Central memory CD4-positive, alpha-beta T cell (primary cell): ENCODE data around the gene FBXW2.

ENCODE experiments used
- DNase-seq: peaks from one replicate; pipeline ENCODE4 v3.0.0; 2022

FBXW2 gene

GRCh38 chr9:120713257-120714087 lies 79.7 kb downstream of the FBXW2 start:
- no peak for DNase-seq

- no peak for DNase-seq
Measured at GRCh38 chr9:120712539-120713031, 80.6 kb downstream of the FBXW2 start.

- DNase-seq, result no peak
Measured at GRCh38 chr9:120711841-120712538, 81.2 kb downstream of the FBXW2 start.

- no peak for DNase-seq
Measured at GRCh38 chr9:120711354-120711753, 81.9 kb downstream of the FBXW2 start.

- peak; percentile 59 for DNase-seq
Measured at GRCh38 chr9:120710110-120710981, 82.9 kb downstream of the FBXW2 start.

DNA sequence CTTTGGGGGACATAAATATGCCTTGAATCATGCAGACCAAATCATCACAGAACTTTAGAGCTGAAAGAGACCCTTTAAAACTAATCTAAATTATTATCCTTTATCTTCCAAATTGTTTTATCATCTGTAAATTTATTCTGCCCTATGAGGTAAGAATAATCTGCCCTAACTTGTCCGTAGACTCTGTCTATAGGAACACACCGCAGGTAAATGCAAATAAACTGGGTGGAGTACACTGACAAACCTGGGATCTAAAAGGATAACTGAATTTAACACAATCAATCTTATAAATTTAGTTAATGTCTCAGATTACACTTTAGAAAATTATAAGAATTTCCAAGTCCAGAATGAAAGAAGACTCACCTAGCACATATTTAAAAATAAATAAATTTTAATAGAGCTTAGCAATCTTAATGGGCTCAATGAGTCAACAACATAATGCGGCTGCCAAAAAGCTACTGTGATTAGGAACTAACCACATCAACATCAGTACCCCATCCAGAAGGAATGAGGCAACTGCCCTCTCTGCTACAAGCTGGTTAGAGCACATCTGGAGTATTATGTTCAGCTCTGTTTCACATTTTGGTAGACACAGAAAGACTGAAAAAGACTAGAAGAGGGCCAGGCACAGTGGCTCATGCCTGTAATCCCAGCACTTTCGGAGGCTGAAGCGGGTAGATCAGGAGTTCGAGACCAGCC lies 84.5 kb downstream of the FBXW2 start:
- DNase-seq, result no peak

GRCh38 chr9:120707170-120707569 lies 86.0 kb downstream of the FBXW2 start:
- no peak for DNase-seq
